HepG2 (cell line): ENCODE results near the gene GNB3. TPM values are rescaled to one million over a fixed set of nuclear protein-coding genes. Genes with fewer than 3 reads are reported as not detected.

Source experiments
- AHR ChIP-seq: IDR thresholded peaks from 2 replicates; pipeline ENCODE4 v1.6.1; 2018; ENCODE audit warnings: missing genetic modification reagents, missing compliant biosample characterization
- CREM ChIP-seq, 2 experiments: sonication (generic) in 1 of 2; formaldehyde crosslinking in 1 of 2; IDR thresholded peaks; 2 replicates each; pipeline versions ENCODE4 v1.4.0 to v1.6.1; 2016 to 2020; ENCODE audit warnings: antibody characterized with exemption in 1 of 2, mild to moderate bottlenecking in 1 of 2, missing genetic modification reagents in 1 of 2
- GABPB1 ChIP-seq: IDR thresholded peaks from 2 replicates; pipeline ENCODE4 v1.6.1; 2016; ENCODE audit warnings: mild to moderate bottlenecking, missing genetic modification reagents, moderate library complexity, missing compliant biosample characterization
- JUND ChIP-seq: sonication (generic); formaldehyde crosslinking; IDR thresholded peaks from 2 replicates; pipeline ENCODE4 v1.8.0; 2022; ENCODE audit warnings: mild to moderate bottlenecking, missing genetic modification reagents
- MAZ ChIP-seq, 2 experiments: sonication (generic) in 1 of 2; formaldehyde crosslinking in 1 of 2; IDR thresholded peaks; 2 replicates each; pipeline versions ENCODE4 v1.5.0 to v1.6.1; 2012 to 2020; ENCODE audit warnings: low read depth in 2 of 2, mild to moderate bottlenecking in 2 of 2, borderline replicate concordance in 1 of 2, improper control_type of control experiment in 1 of 2, low read length in 1 of 2, missing genetic modification reagents in 1 of 2, moderate library complexity in 1 of 2
- SP1 ChIP-seq, 2 experiments: fragments of 450-650 bp in 1 of 2; sonication (generic) in 1 of 2; formaldehyde crosslinking in 1 of 2; IDR thresholded peaks; 2 replicates each; pipeline versions ENCODE4 v1.4.0 to v1.6.1; 2016 to 2020; ENCODE audit warnings: missing genetic modification reagents in 1 of 2
- THAP11 ChIP-seq: IDR thresholded peaks from 2 replicates; pipeline ENCODE4 v1.6.1; 2016; ENCODE audit warnings: missing biosample characterization, missing genetic modification reagents
- ZNF333 ChIP-seq: sonication (generic); formaldehyde crosslinking; IDR thresholded peaks from 2 replicates; pipeline ENCODE4 v1.4.0; 2020; ENCODE audit warnings: mild to moderate bottlenecking, missing genetic modification reagents, borderline replicate concordance
- ZNF350 ChIP-seq: sonication (generic); formaldehyde crosslinking; IDR thresholded peaks from 2 replicates; pipeline ENCODE4 v1.4.0; 2020; ENCODE audit warnings: mild to moderate bottlenecking, low read depth, missing genetic modification reagents, borderline replicate concordance
- ZNF589 ChIP-seq: sonication (generic); formaldehyde crosslinking; conservative IDR thresholded peaks from 2 replicates; pipeline ENCODE4 v1.8.0; 2022; ENCODE audit warnings: mild to moderate bottlenecking, moderate library complexity, missing genetic modification reagents
- ZNF749 ChIP-seq: sonication (generic); formaldehyde crosslinking; IDR thresholded peaks from 2 replicates; pipeline ENCODE4 v1.8.0; 2022; ENCODE audit warnings: mild to moderate bottlenecking, missing genetic modification reagents, moderate library complexity, borderline replicate concordance
- ZNF766 ChIP-seq: sonication (generic); formaldehyde crosslinking; IDR thresholded peaks from 2 replicates; pipeline ENCODE4 v1.5.0; 2020; ENCODE audit warnings: missing genetic modification reagents, borderline replicate concordance
- polyA plus RNA-seq, 8 experiments: library from polyadenylated mRNA; depleted of rRNA in 3 of 8; stranded (reverse) in 7 of 8; unstranded in 1 of 8; fragments of >200 nt; fragmentation: Illumina TruSeq in 4 of 8; extraction: Trizol in 4 of 8; gene quantifications; 2 replicates each; pipeline versions ENCODE4 v1.2.1 to v1.2.3, GENCODE V29; 2011 to 2016; ENCODE audit warnings: low read depth in 4 of 8, missing spikeins in 1 of 8, mixed read lengths in 1 of 8; ENCODE audit not compliant: insufficient read depth in 1 of 8
- total RNA-seq, 5 experiments: library from RNA; depleted of rRNA; stranded (reverse); fragments of >200 nt; fragmentation: Illumina TruSeq; extraction: Trizol; gene quantifications; 2 replicates each; pipeline ENCODE4 v1.2.3, GENCODE V29; 2016; ENCODE audit warnings: low read depth in 1 of 5
- TF ChIP-seq, protein P1 (sequence below): sonication (generic); formaldehyde crosslinking; IDR thresholded peaks from 2 replicates; pipeline ENCODE4 v1.4.0; 2020; ENCODE audit warnings: mild to moderate bottlenecking, missing genetic modification reagents
- TF ChIP-seq, protein P2 (sequence below): sonication (generic); formaldehyde crosslinking; IDR thresholded peaks from 2 replicates; pipeline ENCODE4 v1.5.0; 2020; ENCODE audit warnings: missing genetic modification reagents, mild to moderate bottlenecking, borderline replicate concordance
- TF ChIP-seq, protein P3 (sequence below): sonication (generic); formaldehyde crosslinking; IDR thresholded peaks from 2 replicates; pipeline ENCODE4 v1.4.0; 2020; ENCODE audit warnings: mild to moderate bottlenecking, missing genetic modification reagents
- TF ChIP-seq, protein P4 (sequence below): sonication (generic); formaldehyde crosslinking; IDR thresholded peaks from 2 replicates; pipeline ENCODE4 v1.5.0; 2020; ENCODE audit warnings: mild to moderate bottlenecking, missing genetic modification reagents
- TF ChIP-seq, protein P5 (sequence below): sonication (generic); formaldehyde crosslinking; IDR thresholded peaks from 2 replicates; pipeline ENCODE4 v1.4.0; 2020; ENCODE audit warnings: mild to moderate bottlenecking, missing genetic modification reagents

Gene GNB3
- total and polyA plus RNA-seq, 2 of the 13 experiments (the other 11 are each of a cell fraction or from before 2014, with no cell fraction given): 1.3 to 3.6 TPM

DNA sequence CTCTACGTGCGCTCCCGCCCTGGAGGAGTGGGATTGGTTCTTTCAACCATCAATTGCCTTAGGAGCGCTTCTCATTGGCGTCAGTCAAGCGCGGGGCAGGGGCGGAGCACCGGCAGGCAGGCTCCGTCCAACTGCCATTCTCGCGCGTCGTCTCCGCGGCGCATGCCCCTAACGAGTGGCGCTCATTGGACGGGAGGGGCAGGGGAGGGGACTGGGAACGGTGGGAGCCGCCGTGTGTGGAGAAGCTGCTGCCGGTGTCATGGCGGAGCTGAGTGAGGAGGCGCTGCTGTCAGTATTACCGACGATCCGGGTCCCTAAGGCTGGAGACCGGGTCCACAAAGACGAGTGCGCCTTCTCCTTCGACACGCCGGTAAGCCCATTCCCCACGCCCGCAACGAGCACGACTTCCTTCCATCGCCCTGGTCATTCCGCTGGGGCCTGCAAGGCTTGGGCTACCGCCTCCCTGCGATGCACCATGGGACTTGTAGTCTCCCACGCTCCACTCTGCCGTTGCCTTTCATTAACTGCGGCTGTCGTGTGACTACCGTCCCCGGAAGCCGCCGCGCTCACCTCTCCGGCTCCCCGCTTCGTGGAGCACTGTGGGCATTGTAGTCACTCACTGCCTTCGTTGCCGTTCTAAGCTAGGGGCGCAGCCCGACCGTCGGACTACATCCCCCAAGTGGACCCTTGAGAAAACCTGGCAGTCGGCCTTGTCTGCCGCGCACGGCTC, 11.4 kb downstream of the GNB3 start, which contains the start of gene USP5 (continued):
- peak; percentile 100 for TF ChIP-seq CREM (IDR thresholded peaks at IDR 0.05)
- no peak for TF ChIP-seq CREM (CRISPR knock-in tag; IDR thresholded peaks at IDR 0.05)
- 0 out of 2 replicates have a peak, but pooled peaks have one; percentile 22 for TF ChIP-seq ZNF766 (CRISPR knock-in tag)
- TF ChIP-seq SP1 (IDR thresholded peaks at IDR 0.05): no peak
- peak; percentile 64 for TF ChIP-seq SP1 (CRISPR knock-in tag; IDR thresholded peaks at IDR 0.05)
- TF ChIP-seq AHR: peak; percentile 77; the same call in 1 of the 2 replicates
- TF ChIP-seq, protein P1, sequence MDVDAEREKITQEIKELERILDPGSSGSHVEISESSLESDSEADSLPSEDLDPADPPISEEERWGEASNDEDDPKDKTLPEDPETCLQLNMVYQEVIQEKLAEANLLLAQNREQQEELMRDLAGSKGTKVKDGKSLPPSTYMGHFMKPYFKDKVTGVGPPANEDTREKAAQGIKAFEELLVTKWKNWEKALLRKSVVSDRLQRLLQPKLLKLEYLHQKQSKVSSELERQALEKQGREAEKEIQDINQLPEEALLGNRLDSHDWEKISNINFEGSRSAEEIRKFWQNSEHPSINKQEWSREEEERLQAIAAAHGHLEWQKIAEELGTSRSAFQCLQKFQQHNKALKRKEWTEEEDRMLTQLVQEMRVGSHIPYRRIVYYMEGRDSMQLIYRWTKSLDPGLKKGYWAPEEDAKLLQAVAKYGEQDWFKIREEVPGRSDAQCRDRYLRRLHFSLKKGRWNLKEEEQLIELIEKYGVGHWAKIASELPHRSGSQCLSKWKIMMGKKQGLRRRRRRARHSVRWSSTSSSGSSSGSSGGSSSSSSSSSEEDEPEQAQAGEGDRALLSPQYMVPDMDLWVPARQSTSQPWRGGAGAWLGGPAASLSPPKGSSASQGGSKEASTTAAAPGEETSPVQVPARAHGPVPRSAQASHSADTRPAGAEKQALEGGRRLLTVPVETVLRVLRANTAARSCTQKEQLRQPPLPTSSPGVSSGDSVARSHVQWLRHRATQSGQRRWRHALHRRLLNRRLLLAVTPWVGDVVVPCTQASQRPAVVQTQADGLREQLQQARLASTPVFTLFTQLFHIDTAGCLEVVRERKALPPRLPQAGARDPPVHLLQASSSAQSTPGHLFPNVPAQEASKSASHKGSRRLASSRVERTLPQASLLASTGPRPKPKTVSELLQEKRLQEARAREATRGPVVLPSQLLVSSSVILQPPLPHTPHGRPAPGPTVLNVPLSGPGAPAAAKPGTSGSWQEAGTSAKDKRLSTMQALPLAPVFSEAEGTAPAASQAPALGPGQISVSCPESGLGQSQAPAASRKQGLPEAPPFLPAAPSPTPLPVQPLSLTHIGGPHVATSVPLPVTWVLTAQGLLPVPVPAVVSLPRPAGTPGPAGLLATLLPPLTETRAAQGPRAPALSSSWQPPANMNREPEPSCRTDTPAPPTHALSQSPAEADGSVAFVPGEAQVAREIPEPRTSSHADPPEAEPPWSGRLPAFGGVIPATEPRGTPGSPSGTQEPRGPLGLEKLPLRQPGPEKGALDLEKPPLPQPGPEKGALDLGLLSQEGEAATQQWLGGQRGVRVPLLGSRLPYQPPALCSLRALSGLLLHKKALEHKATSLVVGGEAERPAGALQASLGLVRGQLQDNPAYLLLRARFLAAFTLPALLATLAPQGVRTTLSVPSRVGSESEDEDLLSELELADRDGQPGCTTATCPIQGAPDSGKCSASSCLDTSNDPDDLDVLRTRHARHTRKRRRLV (CRISPR knock-in tag): peak; percentile 45; the same call in 1 of the 2 replicates
- TF ChIP-seq ZNF333: peak; percentile 67; the same call in 1 of the 2 replicates
- TF ChIP-seq ZNF589 (CRISPR knock-in tag): peak; percentile 59; the same call in 1 of the 2 replicates
- peak; percentile 98 for TF ChIP-seq GABPB1 (CRISPR knock-in tag)
- TF ChIP-seq ZNF749 (CRISPR knock-in tag): no peak
- peak; percentile 99 for TF ChIP-seq THAP11 (CRISPR knock-in tag)
- TF ChIP-seq ZNF350 (CRISPR knock-in tag): peak; percentile 69
- TF ChIP-seq, protein P2, sequence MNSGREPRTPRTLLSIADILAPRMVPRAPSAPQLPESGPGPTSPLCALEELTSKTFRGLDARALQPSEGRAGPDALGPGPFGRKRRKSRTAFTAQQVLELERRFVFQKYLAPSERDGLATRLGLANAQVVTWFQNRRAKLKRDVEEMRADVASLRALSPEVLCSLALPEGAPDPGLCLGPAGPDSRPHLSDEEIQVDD (CRISPR knock-in tag): no peak
- peak; percentile 79; the same call in 1 of the 2 replicates for TF ChIP-seq MAZ (IDR thresholded peaks at IDR 0.05; ENCODE audit: borderline replicate concordance, low read depth, low read length)
- TF ChIP-seq MAZ (CRISPR knock-in tag; IDR thresholded peaks at IDR 0.05; ENCODE audit: low read depth): peak; percentile 92
- TF ChIP-seq, protein P3, sequence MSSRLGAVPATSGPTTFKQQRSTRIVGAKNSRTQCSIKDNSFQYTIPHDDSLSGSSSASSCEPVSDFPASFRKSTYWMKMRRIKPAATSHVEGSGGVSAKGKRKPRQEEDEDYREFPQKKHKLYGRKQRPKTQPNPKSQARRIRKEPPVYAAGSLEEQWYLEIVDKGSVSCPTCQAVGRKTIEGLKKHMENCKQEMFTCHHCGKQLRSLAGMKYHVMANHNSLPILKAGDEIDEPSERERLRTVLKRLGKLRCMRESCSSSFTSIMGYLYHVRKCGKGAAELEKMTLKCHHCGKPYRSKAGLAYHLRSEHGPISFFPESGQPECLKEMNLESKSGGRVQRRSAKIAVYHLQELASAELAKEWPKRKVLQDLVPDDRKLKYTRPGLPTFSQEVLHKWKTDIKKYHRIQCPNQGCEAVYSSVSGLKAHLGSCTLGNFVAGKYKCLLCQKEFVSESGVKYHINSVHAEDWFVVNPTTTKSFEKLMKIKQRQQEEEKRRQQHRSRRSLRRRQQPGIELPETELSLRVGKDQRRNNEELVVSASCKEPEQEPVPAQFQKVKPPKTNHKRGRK (CRISPR knock-in tag): no peak
- TF ChIP-seq, protein P4, sequence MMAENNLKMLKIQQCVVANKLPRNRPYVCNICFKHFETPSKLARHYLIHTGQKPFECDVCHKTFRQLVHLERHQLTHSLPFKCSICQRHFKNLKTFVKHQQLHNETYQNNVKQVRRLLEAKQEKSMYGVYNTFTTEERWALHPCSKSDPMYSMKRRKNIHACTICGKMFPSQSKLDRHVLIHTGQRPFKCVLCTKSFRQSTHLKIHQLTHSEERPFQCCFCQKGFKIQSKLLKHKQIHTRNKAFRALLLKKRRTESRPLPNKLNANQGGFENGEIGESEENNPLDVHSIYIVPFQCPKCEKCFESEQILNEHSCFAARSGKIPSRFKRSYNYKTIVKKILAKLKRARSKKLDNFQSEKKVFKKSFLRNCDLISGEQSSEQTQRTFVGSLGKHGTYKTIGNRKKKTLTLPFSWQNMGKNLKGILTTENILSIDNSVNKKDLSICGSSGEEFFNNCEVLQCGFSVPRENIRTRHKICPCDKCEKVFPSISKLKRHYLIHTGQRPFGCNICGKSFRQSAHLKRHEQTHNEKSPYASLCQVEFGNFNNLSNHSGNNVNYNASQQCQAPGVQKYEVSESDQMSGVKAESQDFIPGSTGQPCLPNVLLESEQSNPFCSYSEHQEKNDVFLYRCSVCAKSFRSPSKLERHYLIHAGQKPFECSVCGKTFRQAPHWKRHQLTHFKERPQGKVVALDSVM (CRISPR knock-in tag): 0 out of 2 replicates have a peak, but pooled peaks have one; percentile 19
- TF ChIP-seq, protein P5, sequence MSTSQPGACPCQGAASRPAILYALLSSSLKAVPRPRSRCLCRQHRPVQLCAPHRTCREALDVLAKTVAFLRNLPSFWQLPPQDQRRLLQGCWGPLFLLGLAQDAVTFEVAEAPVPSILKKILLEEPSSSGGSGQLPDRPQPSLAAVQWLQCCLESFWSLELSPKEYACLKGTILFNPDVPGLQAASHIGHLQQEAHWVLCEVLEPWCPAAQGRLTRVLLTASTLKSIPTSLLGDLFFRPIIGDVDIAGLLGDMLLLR (CRISPR knock-in tag): peak; percentile 43; the same call in 1 of the 2 replicates
- TF ChIP-seq JUND (CRISPR knock-in tag): 0 out of 2 replicates have a peak, but pooled peaks have one; percentile 9
